Measurements from ENCODE around the gene SSH2.

DNA sequence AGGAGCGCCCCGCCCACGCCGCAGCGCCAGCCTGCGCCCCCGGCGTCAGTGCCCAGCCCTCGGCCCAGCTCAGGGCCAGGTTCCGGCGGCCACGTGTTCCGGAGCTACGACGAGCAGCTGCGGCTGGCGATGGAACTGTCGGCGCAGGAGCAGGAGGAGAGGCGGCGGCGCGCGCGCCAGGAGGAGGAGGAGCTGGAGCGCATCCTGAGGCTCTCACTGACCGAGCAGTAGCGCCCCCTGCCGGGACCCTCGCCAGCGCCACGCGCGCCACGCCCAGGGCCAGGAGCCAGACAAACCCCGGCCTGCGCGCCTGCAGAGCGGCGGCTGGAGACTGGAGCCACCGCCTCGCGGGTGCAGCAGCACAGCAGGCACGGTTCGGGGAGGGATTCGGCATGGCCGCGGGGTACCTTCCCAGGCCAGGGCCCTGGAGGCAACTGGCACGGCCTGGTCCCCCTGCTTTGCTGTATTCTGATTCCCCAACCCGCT lies 316.6 kb downstream of the SSH2 start:
- TF ChIP-seq, protein P1, sequence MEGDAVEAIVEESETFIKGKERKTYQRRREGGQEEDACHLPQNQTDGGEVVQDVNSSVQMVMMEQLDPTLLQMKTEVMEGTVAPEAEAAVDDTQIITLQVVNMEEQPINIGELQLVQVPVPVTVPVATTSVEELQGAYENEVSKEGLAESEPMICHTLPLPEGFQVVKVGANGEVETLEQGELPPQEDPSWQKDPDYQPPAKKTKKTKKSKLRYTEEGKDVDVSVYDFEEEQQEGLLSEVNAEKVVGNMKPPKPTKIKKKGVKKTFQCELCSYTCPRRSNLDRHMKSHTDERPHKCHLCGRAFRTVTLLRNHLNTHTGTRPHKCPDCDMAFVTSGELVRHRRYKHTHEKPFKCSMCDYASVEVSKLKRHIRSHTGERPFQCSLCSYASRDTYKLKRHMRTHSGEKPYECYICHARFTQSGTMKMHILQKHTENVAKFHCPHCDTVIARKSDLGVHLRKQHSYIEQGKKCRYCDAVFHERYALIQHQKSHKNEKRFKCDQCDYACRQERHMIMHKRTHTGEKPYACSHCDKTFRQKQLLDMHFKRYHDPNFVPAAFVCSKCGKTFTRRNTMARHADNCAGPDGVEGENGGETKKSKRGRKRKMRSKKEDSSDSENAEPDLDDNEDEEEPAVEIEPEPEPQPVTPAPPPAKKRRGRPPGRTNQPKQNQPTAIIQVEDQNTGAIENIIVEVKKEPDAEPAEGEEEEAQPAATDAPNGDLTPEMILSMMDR (IDR thresholded peaks at IDR 0.05), result peak; percentile 78 to 89 (median 85)
- no peak for TF ChIP-seq POLR2A (IDR thresholded peaks at IDR 0.05)

Data from ovary (tissue), 3 donors.